Osteocyte (in vitro differentiated cells): ENCODE data around the gene SUDS3. TPM values are rescaled to one million over a fixed set of nuclear protein-coding genes. Genes with fewer than 3 reads are reported as not detected.
A peak's percentile ranks its signal among the peaks of the same experiment; 100 is the strongest.

Experiments used
- DNase-seq: peaks from one replicate; pipeline ENCODE4 v3.0.0; 2021; ENCODE audit warnings: mixed read lengths; ENCODE audit not compliant: unreplicated experiment; ENCODE audit errors: extremely low spot score
- H3K27ac Mint-ChIP-seq: one replicate; pipeline ENCODE4 v1.8.0; 2021; ENCODE audit warnings: mild to moderate bottlenecking, mixed read lengths; ENCODE audit not compliant: unreplicated experiment
- H3K27me3 Mint-ChIP-seq: one replicate; pipeline ENCODE4 v1.8.0; 2021; ENCODE audit warnings: mixed read lengths; ENCODE audit not compliant: unreplicated experiment
- H3K36me3 Mint-ChIP-seq: one replicate; pipeline ENCODE4 v1.8.0; 2021; ENCODE audit warnings: mixed read lengths; ENCODE audit not compliant: unreplicated experiment
- H3K4me1 Mint-ChIP-seq: one replicate; pipeline ENCODE4 v1.8.0; 2021; ENCODE audit warnings: mixed read lengths; ENCODE audit not compliant: unreplicated experiment
- H3K4me3 Mint-ChIP-seq: one replicate; pipeline ENCODE4 v1.8.0; 2021; ENCODE audit warnings: mild to moderate bottlenecking, moderate library complexity, mixed read lengths; ENCODE audit not compliant: unreplicated experiment
- H3K9me3 Mint-ChIP-seq: one replicate; pipeline ENCODE4 v1.8.0; 2021; ENCODE audit warnings: mixed read lengths; ENCODE audit not compliant: unreplicated experiment
- CTCF ChIP-seq: fragments of 200-600 bp; sonication (generic); IDR thresholded peaks from 2 replicates; pipeline ENCODE4 v1.5.0; 2021; ENCODE audit warnings: antibody characterized with exemption, mild to moderate bottlenecking, moderate library complexity
- total RNA-seq: library from RNA; stranded (reverse); gene quantifications from 2 replicates; pipeline ENCODE4 v1.2.1, GENCODE V29; 2021

SUDS3 gene
- total RNA-seq, 1 donor from 2014 or later, result 33.5 TPM

GRCh38 chr12:118330421-118331018 lies 45.8 kb upstream of the SUDS3 start:
- Mint-ChIP-seq H3K27ac (peak overlapping the region; percentile 97), H3K27me3 (no peaks in the 10 kb centered on the region), H3K36me3 (peaks cover 5% of the 10 kb centered on the region), H3K4me3 (peak overlapping the region; percentile 60), H3K4me1 (peaks cover 65% of the 10 kb centered on the region), H3K9me3 (no peaks in the 10 kb centered on the region)
- no peak for TF ChIP-seq CTCF
- DNase-seq, result no peak

- no peak overlapping the region for H3K27ac Mint-ChIP-seq
- DNase-seq, result no peak
- peaks cover 3% of the 10 kb centered on the region for H3K36me3 Mint-ChIP-seq
- no peaks in the 10 kb centered on the region for H3K27me3 Mint-ChIP-seq
- peaks cover 70% of the 10 kb centered on the region for H3K4me1 Mint-ChIP-seq
- no peaks in the 10 kb centered on the region for H3K9me3 Mint-ChIP-seq
- TF ChIP-seq CTCF, result no peak
- H3K4me3 Mint-ChIP-seq, result no peak overlapping the region
Observed at GRCh38 chr12:118332511-118332910, 43.8 kb upstream of the SUDS3 start.

GRCh38 chr12:118334241-118334640 lies 42.1 kb upstream of the SUDS3 start:
- no peaks in the 10 kb centered on the region for H3K27me3 Mint-ChIP-seq
- no peaks in the 10 kb centered on the region for H3K9me3 Mint-ChIP-seq
- H3K4me3 Mint-ChIP-seq, result no peak overlapping the region
- H3K4me1 Mint-ChIP-seq, result peaks cover 65% of the 10 kb centered on the region
- no peak overlapping the region for H3K27ac Mint-ChIP-seq
- TF ChIP-seq CTCF, result no peak
- H3K36me3 Mint-ChIP-seq, result peaks cover 3% of the 10 kb centered on the region
- DNase-seq, result no peak

- Mint-ChIP-seq H3K4me1 (peaks cover 61% of the 10 kb centered on the region), H3K27ac (no peak overlapping the region)
- TF ChIP-seq CTCF, result no peak
Observed at GRCh38 chr12:118334939-118335567, 41.3 kb upstream of the SUDS3 start.

GRCh38 chr12:118336123-118336522 lies 40.2 kb upstream of the SUDS3 start:
- no peak for TF ChIP-seq CTCF
- Mint-ChIP-seq H3K27me3 (no peaks in the 10 kb centered on the region), H3K36me3 (peaks cover 3% of the 10 kb centered on the region), H3K9me3 (no peaks in the 10 kb centered on the region), H3K4me3 (no peak overlapping the region), H3K27ac (peak overlapping the region; percentile 89), H3K4me1 (peaks cover 52% of the 10 kb centered on the region)
- DNase-seq, result no peak

More at GRCh38 chr12:118334939-118335567, 41.3 kb upstream of the SUDS3 start:
- Mint-ChIP-seq H3K4me3 (no peak overlapping the region), H3K9me3 (no peaks in the 10 kb centered on the region), H3K36me3 (peaks cover 3% of the 10 kb centered on the region), H3K27me3 (no peaks in the 10 kb centered on the region)
- no peak for DNase-seq
